Karpas-422 (cell line): ENCODE data around the gene DSC3. TPM values are rescaled to one million over a fixed set of nuclear protein-coding genes. Genes with fewer than 3 reads are reported as not detected.

Experiments used
- DNase-seq: peaks from one replicate; pipeline ENCODE4 v3.0.0-alpha.2; 2015
- H2AFZ ChIP-seq: fragments of 200-600 bp; sonication (generic); 2 replicates; pipeline ENCODE4 v1.6.1; 2014; ENCODE audit warnings: antibody characterized with exemption, low read length, mixed read lengths
- H3K27ac ChIP-seq: fragments of 200-600 bp; sonication (generic); 2 replicates; pipeline ENCODE4 v1.5.1; 2014; ENCODE audit warnings: mild to moderate bottlenecking, low read length, moderate library complexity
- H3K27me3 ChIP-seq: fragments of 200-600 bp; sonication (generic); 2 replicates; pipeline ENCODE4 v1.6.1; 2014; ENCODE audit warnings: low read length, mixed read lengths
- H3K36me3 ChIP-seq: fragments of 200-600 bp; sonication (generic); 2 replicates; pipeline ENCODE4 v1.6.1; 2014; ENCODE audit warnings: low read length, mixed read lengths; ENCODE audit not compliant: insufficient read depth
- H3K4me1 ChIP-seq: fragments of 200-600 bp; sonication (generic); 2 replicates; pipeline ENCODE4 v1.6.1; 2014; ENCODE audit warnings: mild to moderate bottlenecking, low read length, mixed read lengths
- H3K4me2 ChIP-seq: fragments of 200-600 bp; sonication (generic); 2 replicates; pipeline ENCODE4 v1.6.1; 2014; ENCODE audit warnings: low read length, low read depth, mild to moderate bottlenecking; ENCODE audit not compliant: poor library complexity, severe bottlenecking
- H3K4me3 ChIP-seq: fragments of 200-600 bp; sonication (generic); 2 replicates; pipeline ENCODE4 v1.5.1; 2014; ENCODE audit warnings: mild to moderate bottlenecking, antibody characterized with exemption, low read length, mixed read lengths
- H3K79me2 ChIP-seq: fragments of 200-600 bp; sonication (generic); 2 replicates; pipeline ENCODE4 v1.6.1; 2014; ENCODE audit warnings: mild to moderate bottlenecking, low read length, mixed read lengths
- H3K9ac ChIP-seq: fragments of 200-600 bp; sonication (generic); 2 replicates; pipeline ENCODE4 v1.6.0; 2014; ENCODE audit warnings: low read length
- H3K9me2 ChIP-seq: fragments of 200-600 bp; sonication (generic), shearing (Covaris generic); replicated peaks from 2 replicates; pipeline ENCODE4 v1.6.0; 2014; ENCODE audit warnings: mild to moderate bottlenecking, low read length, moderate library complexity; ENCODE audit not compliant: insufficient read depth
- H3K9me3 ChIP-seq: fragments of 300-700, 200-600 bp; sonication (generic); 2 replicates; pipeline ENCODE4 v1.6.1; 2014; ENCODE audit warnings: low read length, mixed read lengths
- H4K20me1 ChIP-seq: fragments of 200-600 bp; sonication (generic); 2 replicates; pipeline ENCODE4 v1.6.1; 2014; ENCODE audit warnings: mild to moderate bottlenecking, antibody characterized with exemption, low read length, low read depth; ENCODE audit not compliant: insufficient read depth
- total RNA-seq: library from RNA; depleted of rRNA; stranded (reverse); fragments of >200 nt; shearing (Covaris generic); gene quantifications from 2 replicates; pipeline ENCODE4 v1.2.3, GENCODE V29; 2014; ENCODE audit warnings: low replicate concordance

Gene DSC3
- total RNA-seq, 1 experiment from 2014 or later = 0.22 TPM

DNA sequence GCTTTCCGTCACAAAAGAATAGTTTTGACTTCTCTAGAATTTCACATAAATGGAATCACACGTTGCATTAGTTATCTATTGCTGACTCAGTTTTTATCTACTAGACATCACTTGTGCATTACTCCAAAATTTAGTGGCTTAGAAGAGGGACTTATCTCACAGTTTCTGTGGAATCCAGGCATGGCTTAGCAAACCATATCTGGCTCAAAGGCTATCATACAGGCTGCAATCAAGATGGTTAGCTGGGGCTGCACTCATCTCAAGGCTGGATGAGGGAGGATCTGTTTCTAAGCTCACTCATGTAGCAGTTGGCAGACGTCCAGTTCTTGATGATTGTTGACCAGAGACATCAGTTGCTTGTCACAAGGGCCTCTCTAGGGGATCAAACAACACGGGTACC lies 6.6 kb upstream of the DSC3 start:
- Histone ChIP-seq H4K20me1 (no peaks in the 10 kb centered on the region), H3K9me2 (no peaks in the 10 kb centered on the region), H3K4me3 (no peak overlapping the region), H3K27ac (no peak overlapping the region), H3K4me2 (no peak overlapping the region), H3K36me3 (no peaks in the 10 kb centered on the region; the same call in 1 of the 2 replicates), H3K27me3 (no peaks in the 10 kb centered on the region), H3K9me3 (no peaks in the 10 kb centered on the region), H2AFZ (no peak overlapping the region), H3K4me1 (no peaks in the 10 kb centered on the region), H3K79me2 (no peaks in the 10 kb centered on the region), H3K9ac (no peak overlapping the region)
- no peak for DNase-seq

DNA sequence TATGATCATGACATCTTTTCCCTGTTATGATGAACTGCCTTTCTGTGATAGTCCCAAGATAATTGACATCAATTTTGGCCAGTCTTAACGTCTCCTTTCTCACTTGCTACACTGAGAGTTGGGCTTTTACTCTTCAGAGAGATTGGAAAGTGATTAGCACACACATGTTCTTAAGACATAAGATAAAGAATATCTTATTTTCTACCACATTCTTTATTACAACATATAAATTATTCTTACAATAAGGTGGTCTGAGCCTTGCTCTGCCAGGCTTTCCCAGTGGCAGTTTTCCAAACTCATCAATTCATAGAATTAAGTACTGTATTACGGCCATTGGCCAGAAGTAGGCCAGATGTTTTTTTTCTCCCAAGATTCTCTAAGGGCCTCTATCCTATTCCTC lies 5.7 kb upstream of the DSC3 start:
- Histone ChIP-seq H3K9me3 (no peaks in the 10 kb centered on the region), H4K20me1 (no peaks in the 10 kb centered on the region)

GRCh38 chr18:31046916-31047315 lies 4.4 kb upstream of the DSC3 start:
- Histone ChIP-seq H3K4me2 (no peak overlapping the region), H3K27me3 (no peaks in the 10 kb centered on the region), H3K79me2 (no peaks in the 10 kb centered on the region), H3K4me1 (no peaks in the 10 kb centered on the region), H3K9me2 (no peaks in the 10 kb centered on the region), H3K9ac (no peak overlapping the region), H4K20me1 (no peaks in the 10 kb centered on the region), H3K4me3 (no peak overlapping the region), H3K36me3 (no peaks in the 10 kb centered on the region), H2AFZ (no peak overlapping the region), H3K27ac (no peak overlapping the region), H3K9me3 (no peaks in the 10 kb centered on the region)
- DNase-seq = no peak

More for the DNA sequence above, 5.7 kb upstream of the DSC3 start:
- Histone ChIP-seq H2AFZ (no peak overlapping the region), H3K9me2 (no peaks in the 10 kb centered on the region), H3K27me3 (no peaks in the 10 kb centered on the region), H3K4me1 (no peaks in the 10 kb centered on the region), H3K9ac (no peak overlapping the region), H3K4me3 (no peak overlapping the region), H3K4me2 (no peak overlapping the region), H3K27ac (no peak overlapping the region), H3K79me2 (no peaks in the 10 kb centered on the region), H3K36me3 (no peaks in the 10 kb centered on the region)
- no peak for DNase-seq

DNA sequence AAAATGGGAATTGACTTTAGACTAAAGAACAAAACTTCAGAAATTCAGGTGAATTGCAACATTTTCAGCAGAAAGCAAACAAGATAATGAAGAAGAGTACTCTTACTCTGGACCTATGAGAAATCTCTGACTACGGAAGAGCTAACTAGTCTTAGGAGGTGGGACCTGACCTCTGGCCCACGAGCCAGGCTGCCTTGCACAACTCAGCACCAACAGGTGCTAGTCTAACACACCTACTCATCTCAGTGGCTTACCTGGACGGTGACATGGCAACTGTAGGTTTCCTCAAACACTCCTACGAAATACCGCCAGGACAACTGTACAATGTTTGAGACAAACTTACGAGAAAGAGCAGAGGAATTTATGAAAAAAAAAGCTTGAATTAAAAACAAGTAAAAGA lies 3.1 kb upstream of the DSC3 start:
- H3K79me2 ChIP-seq = no peaks in the 10 kb centered on the region
- H4K20me1 ChIP-seq = no peaks in the 10 kb centered on the region
- no peak overlapping the region for H3K9ac ChIP-seq
- no peaks in the 10 kb centered on the region for H3K36me3 ChIP-seq
- H3K4me3 ChIP-seq = no peak overlapping the region
- no peak overlapping the region for H3K4me2 ChIP-seq
- no peaks in the 10 kb centered on the region for H3K4me1 ChIP-seq
- H2AFZ ChIP-seq = no peak overlapping the region
- H3K27ac ChIP-seq = no peak overlapping the region
- DNase-seq = no peak
- no peaks in the 10 kb centered on the region for H3K9me2 ChIP-seq
- H3K9me3 ChIP-seq = no peaks in the 10 kb centered on the region
- H3K27me3 ChIP-seq = no peaks in the 10 kb centered on the region

DNA sequence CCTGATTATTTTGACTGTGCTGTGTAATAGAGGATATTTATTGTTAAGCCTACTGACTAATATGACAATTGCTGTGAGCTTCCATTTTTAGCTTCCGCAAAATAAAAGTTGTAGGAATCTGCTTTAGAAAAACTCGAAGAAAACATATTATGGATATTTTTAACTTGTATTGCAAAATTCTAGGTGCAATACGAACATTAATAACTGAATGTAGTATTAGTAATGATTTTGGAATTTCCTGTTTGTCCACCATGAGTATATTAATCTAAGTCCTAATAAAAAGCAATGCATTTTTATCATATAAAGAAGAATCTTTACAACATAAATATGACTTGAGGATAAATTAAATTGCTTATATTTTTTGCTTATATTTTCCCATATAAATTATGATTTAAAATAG lies 2.4 kb upstream of the DSC3 start:
- no peak overlapping the region for H3K4me2 ChIP-seq
- H3K4me3 ChIP-seq = no peak overlapping the region
- no peaks in the 10 kb centered on the region for H3K27me3 ChIP-seq
- no peaks in the 10 kb centered on the region for H3K4me1 ChIP-seq
- H3K36me3 ChIP-seq = no peaks in the 10 kb centered on the region
- H3K79me2 ChIP-seq = no peaks in the 10 kb centered on the region
- no peak overlapping the region for H2AFZ ChIP-seq
- H3K9me2 ChIP-seq = no peaks in the 10 kb centered on the region
- H3K9me3 ChIP-seq = no peaks in the 10 kb centered on the region
- H4K20me1 ChIP-seq = no peaks in the 10 kb centered on the region
- no peak overlapping the region for H3K27ac ChIP-seq
- no peak overlapping the region for H3K9ac ChIP-seq
- DNase-seq = no peak

DNA sequence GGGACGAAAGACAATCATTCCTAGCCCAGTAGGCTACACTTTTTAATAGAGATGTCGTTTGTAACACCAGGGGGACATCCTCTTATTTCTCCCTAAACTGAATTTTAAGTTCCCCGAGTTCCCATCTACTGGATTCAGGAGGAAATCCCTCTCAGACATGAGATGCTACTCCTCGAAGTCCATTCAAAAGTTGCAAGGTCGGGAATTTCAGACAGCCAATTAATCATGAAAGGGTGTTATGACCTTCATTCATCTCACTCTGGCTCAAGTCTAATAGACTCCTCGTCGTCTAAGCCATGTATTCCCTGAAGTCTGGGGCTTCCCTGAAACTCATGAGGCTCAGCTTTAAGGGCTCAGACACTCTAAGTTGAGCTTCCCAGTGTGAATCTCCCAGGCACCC lies 1.2 kb upstream of the DSC3 start:
- Histone ChIP-seq H3K9ac (no peak overlapping the region), H3K4me3 (no peak overlapping the region), H3K9me3 (no peaks in the 10 kb centered on the region), H3K79me2 (no peaks in the 10 kb centered on the region), H3K27ac (no peak overlapping the region), H3K9me2 (no peaks in the 10 kb centered on the region), H3K4me2 (no peak overlapping the region), H3K36me3 (no peaks in the 10 kb centered on the region), H2AFZ (no peak overlapping the region), H4K20me1 (no peaks in the 10 kb centered on the region), H3K27me3 (no peaks in the 10 kb centered on the region), H3K4me1 (no peaks in the 10 kb centered on the region)
- DNase-seq = no peak

GRCh38 chr18:31042084-31042405 lies 497 bp downstream of the DSC3 start:
- no peaks in the 10 kb centered on the region for H3K36me3 ChIP-seq
- H2AFZ ChIP-seq = no peak overlapping the region
- H3K27ac ChIP-seq = no peak overlapping the region
- no peak for DNase-seq
- no peak overlapping the region for H3K9ac ChIP-seq
- no peak overlapping the region for H3K4me3 ChIP-seq
- H3K4me2 ChIP-seq = no peak overlapping the region
- H3K9me3 ChIP-seq = no peaks in the 10 kb centered on the region
- H3K4me1 ChIP-seq = no peaks in the 10 kb centered on the region
- H3K27me3 ChIP-seq = no peaks in the 10 kb centered on the region
- no peaks in the 10 kb centered on the region for H4K20me1 ChIP-seq
- H3K9me2 ChIP-seq = no peaks in the 10 kb centered on the region
- no peaks in the 10 kb centered on the region for H3K79me2 ChIP-seq

DNA sequence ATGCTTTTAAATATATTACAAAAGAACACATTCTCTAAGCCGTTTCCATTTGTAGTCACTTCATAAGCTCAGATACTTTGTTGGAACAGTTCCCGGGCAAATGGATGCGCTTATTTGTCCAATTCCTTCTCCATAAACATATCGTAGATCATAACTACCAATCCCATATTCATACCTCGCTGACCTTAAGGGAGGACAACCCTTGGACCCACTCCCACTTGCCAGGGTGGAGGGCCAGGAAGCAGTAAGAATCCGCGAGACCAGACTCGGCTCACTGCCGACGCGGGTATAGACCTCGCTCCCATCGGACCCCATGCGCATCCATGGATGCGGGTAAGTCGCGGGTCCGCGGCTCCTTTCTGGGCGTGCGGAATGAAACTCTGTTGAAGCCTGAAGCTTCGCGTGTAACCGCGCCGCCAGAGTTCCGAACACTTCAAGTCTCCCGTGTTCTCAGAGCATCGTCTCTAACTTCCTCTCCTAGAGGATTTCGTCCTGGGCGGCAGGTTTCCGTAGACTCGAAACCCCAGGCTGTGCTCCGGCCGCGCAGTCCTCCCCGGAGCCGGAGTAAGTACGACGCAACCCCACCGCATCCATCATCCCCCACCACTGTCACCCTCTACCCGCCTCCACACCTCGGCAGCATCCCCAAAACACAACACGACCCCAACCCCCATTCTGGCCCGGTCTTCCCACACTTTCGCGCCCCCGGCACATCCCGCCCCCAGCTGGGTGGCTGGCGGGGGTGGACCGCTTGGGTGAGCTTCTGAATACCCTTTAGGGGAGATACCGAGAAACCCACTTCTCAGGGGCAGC lies 1.1 kb downstream of the DSC3 start:
- no peaks in the 10 kb centered on the region for H3K4me1 ChIP-seq
- no peaks in the 10 kb centered on the region for H3K79me2 ChIP-seq
- no peak overlapping the region for H3K4me2 ChIP-seq
- no peaks in the 10 kb centered on the region for H3K27me3 ChIP-seq
- H3K27ac ChIP-seq = no peak overlapping the region
- no peaks in the 10 kb centered on the region for H3K9me2 ChIP-seq
- H3K4me3 ChIP-seq = no peak overlapping the region
- DNase-seq = no peak
- no peaks in the 10 kb centered on the region for H3K9me3 ChIP-seq
- H4K20me1 ChIP-seq = no peaks in the 10 kb centered on the region
- H3K36me3 ChIP-seq = no peaks in the 10 kb centered on the region
- H2AFZ ChIP-seq = no peak overlapping the region
- no peak overlapping the region for H3K9ac ChIP-seq
